Transverse colon (tissue), 4 donors: Measurements from ENCODE around the gene CARD19. TPM values are rescaled to one million over a fixed set of nuclear protein-coding genes. Genes with fewer than 3 reads are reported as not detected.

Experiments used
- DNase-seq: peaks from one replicate; pipeline ENCODE4 v3.0.0-alpha.2; 2019
- H3K27ac ChIP-seq, 4 donors: fragments of 200-600 bp; sonication (generic); 2 replicates each; pipeline ENCODE4 v1.5.1; 2016 to 2018; ENCODE audit warnings: inconsistent platforms in 4 of 4
- H3K27me3 ChIP-seq: fragments of 200-600 bp; sonication (generic); 2 replicates; pipeline ENCODE4 v1.5.1; 2017; ENCODE audit warnings: inconsistent platforms
- H3K36me3 ChIP-seq, 4 donors: fragments of 200-600 bp; sonication (generic); 2 replicates each; pipeline ENCODE4 v1.5.1; 2017 to 2019; ENCODE audit warnings: inconsistent platforms in 4 of 4
- H3K4me1 ChIP-seq, 4 donors: fragments of 200-600 bp; sonication (generic); 2 replicates each; pipeline ENCODE4 v1.5.1; 2017 to 2020; ENCODE audit warnings: inconsistent platforms in 4 of 4
- H3K4me3 ChIP-seq, 4 donors: fragments of 200-600 bp; sonication (generic); 1 replicate in 1 of 4; 2 replicates in 3 of 4; pipeline versions ENCODE4 v1.5.1 to v1.6.1; 2017 to 2019; ENCODE audit warnings: inconsistent platforms in 4 of 4
- H3K9me3 ChIP-seq, 2 donors: fragments of 200-600 bp; sonication (generic); 2 replicates each; pipeline ENCODE4 v1.5.1; 2017 to 2019; ENCODE audit warnings: inconsistent platforms in 2 of 2
- EP300 ChIP-seq: sonication (generic); formaldehyde crosslinking; IDR thresholded peaks from one replicate; pipeline ENCODE4 v1.6.1; 2017; ENCODE audit warnings: antibody characterized with exemption, low read depth
- POLR2A ChIP-seq: fragments of 450-650 bp; IDR thresholded peaks from one replicate; pipeline ENCODE4 v1.6.1; 2016; ENCODE audit warnings: antibody characterized with exemption, mild to moderate bottlenecking, moderate library complexity
- POLR2AphosphoS5 ChIP-seq, 3 donors: sonication (generic); formaldehyde crosslinking; IDR thresholded peaks; one replicate each; pipeline ENCODE4 v1.6.1; 2016; ENCODE audit warnings: antibody characterized with exemption in 3 of 3
- WGBS, 2 donors: methylation state at CpG; one replicate each; pipeline ENCODE4 v1.1.5; 2018; ENCODE audit warnings: low coverage in 1 of 2; 5-methylcytosine and 5-hydroxymethylcytosine counted together
- in situ Hi-C, 4 donors: fragments of 200-750 bp; cut with MboI; loops; one replicate each; pipeline versions ENCODE4 v1.15.0 to v1.15.1; 2017; ENCODE audit warnings: low sequenced_read_pairs in 3 of 4, low pct_ligation_motif_present in 1 of 4, low pct_unique_long_range_greater_than_20kb in 1 of 4
- intact Hi-C: fragments of 100-400 bp; cut with DNase I; formaldehyde crosslinking; loops from one replicate; pipeline ENCODE4 v1.15.1; 2023; ENCODE audit warnings: low total_unique reads
- total RNA-seq, 4 donors: library from RNA; depleted of rRNA; stranded (reverse); fragments of >200 nt; gene quantifications; one replicate each; pipeline ENCODE4 v1.1.0, GENCODE V29; 2016
- TF ChIP-seq, protein P1 (sequence below), 5 experiments: fragments of 200-600 bp in 3 of 5; fragments of 450-650 bp in 2 of 5; sonication (generic) in 3 of 5; IDR thresholded peaks; 1 replicate in 2 of 5; 2 replicates in 3 of 5; pipeline ENCODE4 v1.5.1; 2016 to 2017; ENCODE audit warnings: antibody characterized with exemption in 5 of 5, inconsistent platforms in 3 of 5, mild to moderate bottlenecking in 2 of 5, moderate library complexity in 1 of 5

The CARD19 gene
- total RNA-seq, 4 donors from 2014 or later = 16.3 to 105 (median 88.2) TPM

DNA sequence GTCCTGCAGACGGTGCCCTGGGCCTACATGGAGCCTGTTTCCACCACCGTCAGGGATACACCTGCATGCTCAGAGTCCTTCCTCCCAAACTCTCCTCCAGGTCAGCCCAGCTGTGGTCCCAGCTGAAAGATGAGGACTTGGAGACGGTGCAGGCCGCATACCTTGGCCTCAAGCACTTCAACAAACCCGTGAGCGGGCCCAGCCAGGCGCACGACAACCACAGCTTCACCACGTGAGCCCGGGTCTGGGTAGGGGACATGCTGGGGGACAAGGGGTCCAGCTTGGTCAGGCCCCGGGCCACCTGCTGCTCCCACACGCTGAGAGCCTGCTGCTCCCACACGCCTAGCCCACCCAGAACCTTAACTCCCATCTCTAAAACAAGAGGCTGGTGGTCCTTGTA lies 16.6 kb upstream of the CARD19 start:
- WGBS, 2 donors = 96% methylated on average over 13 of the region's 13 CpGs; no CpG with 5 or more reads in 1 of the 2 donors

DNA sequence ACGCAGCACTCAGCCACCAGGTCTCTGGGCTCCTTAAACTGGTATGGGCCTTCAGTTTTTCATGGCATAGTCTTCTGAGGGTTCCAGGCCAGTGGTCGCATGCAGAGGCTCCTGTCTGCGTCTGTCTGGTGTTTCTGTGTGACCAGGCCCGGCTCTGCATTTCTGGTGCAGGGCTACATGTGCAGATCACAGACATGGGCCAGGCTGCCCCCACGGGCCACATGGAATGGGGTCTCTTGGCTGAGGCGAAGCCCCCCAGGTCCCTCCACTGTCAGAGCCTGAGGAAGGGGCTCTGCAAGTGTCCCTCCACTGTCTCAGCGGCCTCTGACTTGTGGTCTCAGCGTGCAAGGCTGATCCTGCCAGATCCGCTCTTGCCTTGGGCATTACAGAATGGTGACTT lies 15.6 kb upstream of the CARD19 start:
- WGBS, 2 donors = 88 to 100% methylated on average over 2 to 9 of the region's 9 CpGs
- intact Hi-C loops = no loop called here
- in situ Hi-C loops = no loop called here
- H3K27ac ChIP-seq = no peak overlapping the region
- no peak for DNase-seq
- TF ChIP-seq, protein P1, sequence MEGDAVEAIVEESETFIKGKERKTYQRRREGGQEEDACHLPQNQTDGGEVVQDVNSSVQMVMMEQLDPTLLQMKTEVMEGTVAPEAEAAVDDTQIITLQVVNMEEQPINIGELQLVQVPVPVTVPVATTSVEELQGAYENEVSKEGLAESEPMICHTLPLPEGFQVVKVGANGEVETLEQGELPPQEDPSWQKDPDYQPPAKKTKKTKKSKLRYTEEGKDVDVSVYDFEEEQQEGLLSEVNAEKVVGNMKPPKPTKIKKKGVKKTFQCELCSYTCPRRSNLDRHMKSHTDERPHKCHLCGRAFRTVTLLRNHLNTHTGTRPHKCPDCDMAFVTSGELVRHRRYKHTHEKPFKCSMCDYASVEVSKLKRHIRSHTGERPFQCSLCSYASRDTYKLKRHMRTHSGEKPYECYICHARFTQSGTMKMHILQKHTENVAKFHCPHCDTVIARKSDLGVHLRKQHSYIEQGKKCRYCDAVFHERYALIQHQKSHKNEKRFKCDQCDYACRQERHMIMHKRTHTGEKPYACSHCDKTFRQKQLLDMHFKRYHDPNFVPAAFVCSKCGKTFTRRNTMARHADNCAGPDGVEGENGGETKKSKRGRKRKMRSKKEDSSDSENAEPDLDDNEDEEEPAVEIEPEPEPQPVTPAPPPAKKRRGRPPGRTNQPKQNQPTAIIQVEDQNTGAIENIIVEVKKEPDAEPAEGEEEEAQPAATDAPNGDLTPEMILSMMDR (IDR thresholded peaks at IDR 0.05) = no peak
- TF ChIP-seq POLR2AphosphoS5 (IDR thresholded peaks at IDR 0.05) (no peak), EP300 (no peak), POLR2A (no peak)
- no peaks in the 10 kb centered on the region for H3K36me3 ChIP-seq
- H3K9me3 ChIP-seq = no peaks in the 10 kb centered on the region
- H3K4me1 ChIP-seq = no peaks in the 10 kb centered on the region
- no peak overlapping the region for H3K4me3 ChIP-seq
- no peaks in the 10 kb centered on the region for H3K27me3 ChIP-seq

More for the DNA sequence above, 16.6 kb upstream of the CARD19 start:
- H3K36me3 ChIP-seq = no peaks in the 10 kb centered on the region
- TF ChIP-seq, protein P1 (IDR thresholded peaks at IDR 0.05) = no peak
- TF ChIP-seq POLR2AphosphoS5 (IDR thresholded peaks at IDR 0.05) (no peak), EP300 (no peak), POLR2A (no peak)
- in situ Hi-C loops = no loop called here
- no peak overlapping the region for H3K27ac ChIP-seq
- no peak overlapping the region for H3K4me3 ChIP-seq
- no peaks in the 10 kb centered on the region for H3K4me1 ChIP-seq
- DNase-seq = peak; percentile 2
- intact Hi-C loops = no loop called here
- H3K27me3 ChIP-seq = no peaks in the 10 kb centered on the region
- no peaks in the 10 kb centered on the region for H3K9me3 ChIP-seq

DNA sequence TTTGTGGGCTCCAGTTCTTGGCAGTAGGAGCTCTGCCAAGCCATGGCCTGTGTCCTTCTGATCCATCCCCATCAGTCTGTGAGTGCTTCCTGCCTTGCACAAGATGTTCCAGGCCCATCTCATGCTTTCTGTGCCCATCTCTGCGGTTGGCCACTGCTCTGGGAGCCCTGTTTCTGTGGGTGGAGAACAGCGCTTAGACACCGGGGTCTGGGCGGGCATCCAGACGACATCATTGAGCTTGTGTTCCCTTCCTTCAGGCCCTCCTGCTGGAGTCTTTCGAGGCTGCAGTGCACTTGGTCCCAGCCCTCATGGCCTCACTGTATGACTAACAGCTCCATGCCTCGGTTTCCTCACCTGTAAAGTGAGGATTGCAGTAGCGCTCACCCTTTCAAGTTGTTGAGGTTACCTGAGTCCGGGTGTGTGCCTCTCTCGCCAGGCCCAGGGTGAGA lies 14.9 kb upstream of the CARD19 start:
- Histone ChIP-seq H3K36me3 (no peaks in the 10 kb centered on the region), H3K4me1 (no peaks in the 10 kb centered on the region), H3K4me3 (no peak overlapping the region), H3K27ac (no peak overlapping the region), H3K9me3 (no peaks in the 10 kb centered on the region), H3K27me3 (no peaks in the 10 kb centered on the region)
- in situ Hi-C loops (no loop called here), intact Hi-C loops (no loop called here)
- WGBS, 2 donors = 94% methylated on average over 10 of the region's 10 CpGs; no CpG with 5 or more reads in 1 of the 2 donors
- TF ChIP-seq, protein P1 (IDR thresholded peaks at IDR 0.05) = no peak
- no peak for TF ChIP-seq POLR2A
- no peak for TF ChIP-seq POLR2AphosphoS5 (IDR thresholded peaks at IDR 0.05)
- no peak for TF ChIP-seq EP300
- peak; percentile 4 for DNase-seq

DNA sequence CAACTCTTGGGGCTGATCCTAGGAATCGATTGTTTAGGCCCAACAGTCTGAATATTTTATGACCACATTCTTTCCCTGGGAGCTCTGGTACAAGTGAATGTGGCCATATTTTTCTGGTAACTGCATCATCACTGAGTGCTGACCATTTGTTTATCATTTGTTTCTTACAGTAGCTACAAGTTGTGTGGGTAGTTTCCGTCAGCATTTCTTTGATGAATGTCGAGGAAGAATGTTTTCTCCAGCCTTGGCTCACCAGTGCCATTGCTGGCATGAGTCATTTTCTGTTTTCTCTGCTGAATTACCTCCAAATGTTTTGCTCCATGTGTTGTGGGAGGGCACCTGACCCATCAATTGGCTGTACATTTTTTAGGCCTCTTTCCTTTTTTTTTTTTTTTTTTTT lies 14.1 kb upstream of the CARD19 start:
- TF ChIP-seq, protein P1 (IDR thresholded peaks at IDR 0.05) = no peak
- intact Hi-C loops = no loop called here
- Histone ChIP-seq H3K27ac (no peak overlapping the region), H3K4me1 (no peaks in the 10 kb centered on the region), H3K9me3 (no peaks in the 10 kb centered on the region), H3K36me3 (no peaks in the 10 kb centered on the region), H3K27me3 (no peaks in the 10 kb centered on the region), H3K4me3 (no peak overlapping the region)
- 37 to 66% methylated on average over 3 of the region's 3 CpGs for WGBS, 2 donors
- in situ Hi-C loops = no loop called here
- no peak for DNase-seq
